NCI-H2029 (cell line): ENCODE measurements around the gene MBTPS1.
A peak's percentile ranks its signal among the peaks of the same experiment; 100 is the strongest.

Experiments
- DNase-seq: peaks from one replicate; lab custom pipeline; 2025; lab: John Stamatoyannopoulos, UW

Gene MBTPS1

DNA sequence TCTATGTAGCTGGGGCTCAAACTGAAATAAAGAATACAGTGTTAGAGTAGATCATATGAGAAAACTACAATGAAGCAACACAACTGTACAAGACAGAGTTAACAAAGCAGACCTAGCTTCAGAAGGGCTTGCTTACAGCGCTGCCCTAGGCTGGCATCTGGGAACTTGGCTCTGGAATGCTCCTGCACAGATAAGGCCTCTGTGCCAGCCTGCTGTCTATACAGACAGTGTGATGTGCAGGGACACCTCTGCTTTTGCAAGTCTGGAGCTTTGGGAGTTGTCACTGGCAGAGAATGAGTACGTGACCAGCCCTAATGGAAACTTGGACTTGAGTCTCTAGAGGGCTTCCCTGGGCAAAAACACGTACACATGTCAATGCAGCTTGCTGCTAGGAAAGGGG is 42.0 kb downstream of the MBTPS1 start:
- no peak for DNase-seq

DNA sequence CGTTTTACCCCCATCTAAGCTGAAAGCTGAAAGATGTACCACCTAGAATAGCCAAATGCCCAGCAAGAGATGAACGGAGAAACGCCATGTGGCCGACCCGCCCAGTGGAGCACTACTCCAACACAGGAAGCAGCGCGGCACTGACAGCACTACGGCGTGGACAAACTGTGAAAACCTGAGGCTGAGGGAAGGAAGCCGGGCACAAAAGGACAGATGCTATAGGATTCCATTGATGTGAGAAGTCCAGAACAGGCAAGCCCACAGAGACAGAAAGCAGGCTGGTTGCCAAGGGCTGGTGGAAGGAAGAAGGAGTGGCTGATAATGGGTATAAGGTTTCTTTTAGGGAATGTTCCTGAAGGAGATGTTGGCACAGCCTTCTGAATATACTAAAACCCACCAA is 44.7 kb downstream of the MBTPS1 start:
- no peak for DNase-seq

DNA sequence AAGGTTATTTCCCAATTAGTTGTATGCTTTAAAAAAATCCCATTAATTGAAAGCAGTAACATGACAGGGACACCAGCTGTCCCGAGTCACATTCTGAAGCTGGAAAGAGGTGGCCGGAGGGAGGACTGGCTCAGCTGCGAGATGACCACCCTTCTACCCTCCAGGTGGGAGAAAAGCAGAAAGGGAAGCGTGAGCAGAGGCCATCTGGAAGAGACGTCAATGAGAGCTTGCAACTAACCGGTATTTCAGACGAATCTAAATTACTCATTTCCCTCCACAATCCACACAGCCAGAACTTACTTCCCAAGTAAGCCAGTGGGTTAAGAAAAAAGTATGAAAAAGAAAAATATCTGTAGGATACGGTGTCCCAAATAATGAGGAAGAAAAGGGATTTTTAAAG is 45.6 kb downstream of the MBTPS1 start:
- DNase-seq, result no peak

DNA sequence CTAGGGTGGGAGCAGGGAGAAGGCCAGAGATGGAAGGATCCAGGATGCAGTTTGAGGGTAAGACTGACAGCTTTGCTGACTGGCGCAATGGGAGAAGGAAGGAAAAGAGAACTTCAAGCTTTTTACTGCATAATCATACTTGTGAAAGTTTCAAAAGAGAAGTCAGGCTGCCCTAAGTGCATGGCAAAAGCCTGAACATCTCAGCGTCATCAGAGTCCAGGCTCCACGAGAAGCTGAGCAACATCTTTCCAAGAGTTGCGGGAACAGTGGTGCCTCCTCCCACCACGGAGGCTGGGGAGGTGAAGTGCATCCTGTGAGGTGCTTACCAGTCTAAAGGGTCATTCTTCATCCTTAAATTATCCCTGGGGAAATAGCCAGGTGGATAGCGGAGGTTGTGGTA is 47.2 kb downstream of the MBTPS1 start:
- no peak for DNase-seq

DNA sequence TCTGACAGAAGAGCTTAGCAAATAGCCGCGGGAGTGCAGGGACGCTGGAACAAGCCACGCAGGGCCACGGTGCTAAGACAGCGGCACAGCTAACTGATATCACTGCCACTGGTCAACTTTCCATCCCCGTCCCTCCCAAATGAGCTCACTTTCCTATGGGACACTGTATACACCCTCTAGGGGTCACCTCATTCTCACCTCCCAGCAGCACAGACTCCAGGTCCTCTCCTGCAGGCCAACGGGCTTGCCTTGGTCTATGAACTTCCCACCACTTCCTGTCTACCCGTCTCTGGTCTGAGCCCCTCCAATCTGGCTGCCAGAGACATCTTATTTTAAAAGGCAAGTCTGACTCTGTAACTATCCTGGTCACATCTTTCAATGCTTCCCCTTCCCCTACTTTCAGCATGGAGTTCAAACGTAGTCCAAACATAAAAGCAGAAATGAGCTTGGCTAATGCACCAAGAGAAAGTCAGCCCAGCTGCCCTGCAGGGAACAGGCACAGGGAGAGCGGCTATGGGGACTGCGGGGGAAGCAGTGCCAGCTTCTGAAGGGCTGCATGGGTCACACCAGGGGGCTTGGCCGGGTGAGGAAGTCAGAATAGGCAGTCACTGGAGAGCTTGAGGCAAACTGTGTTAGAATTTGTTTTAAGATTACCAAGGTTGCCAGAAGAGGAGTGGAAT is 47.8 kb downstream of the MBTPS1 start:
- DNase-seq, result no peak

DNA sequence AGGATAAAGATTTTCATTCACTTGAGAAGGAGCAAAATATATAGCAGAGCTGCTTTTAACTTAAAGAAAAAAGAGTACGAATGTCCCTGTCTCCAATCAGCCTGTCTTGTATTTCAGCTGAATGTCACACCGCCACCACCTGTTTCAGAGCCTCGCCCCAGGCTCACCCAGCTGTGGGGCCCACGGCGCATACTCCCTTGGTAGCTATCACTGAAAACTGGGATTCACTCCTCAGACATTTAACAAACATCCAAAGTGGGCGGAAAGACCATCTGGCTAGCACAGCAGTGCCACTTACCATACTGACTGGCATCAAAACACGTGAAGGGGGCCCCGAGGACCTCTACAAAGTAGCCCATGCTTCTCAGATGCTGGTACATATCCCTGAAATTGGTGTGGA is 48.7 kb downstream of the MBTPS1 start:
- no peak for DNase-seq

DNA sequence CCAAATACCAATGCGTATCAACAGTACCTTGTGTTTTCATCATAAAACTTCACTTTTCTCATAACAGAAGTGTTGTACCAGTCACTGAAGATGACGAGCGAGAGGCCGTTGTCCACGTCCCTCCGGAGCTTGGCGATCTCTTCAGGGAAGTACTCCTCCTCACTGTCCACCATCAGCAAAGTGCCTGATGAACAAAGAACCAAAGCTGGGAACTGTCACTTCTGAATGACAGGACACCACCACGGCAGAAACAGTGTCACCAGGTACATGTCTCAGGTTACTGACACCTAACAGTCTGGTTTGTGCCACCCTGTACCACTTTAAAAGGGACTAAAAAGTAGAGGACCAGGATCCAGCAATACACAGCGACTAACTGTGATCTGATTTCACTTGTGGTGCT is 49.1 kb downstream of the MBTPS1 start:
- no peak for DNase-seq

DNA sequence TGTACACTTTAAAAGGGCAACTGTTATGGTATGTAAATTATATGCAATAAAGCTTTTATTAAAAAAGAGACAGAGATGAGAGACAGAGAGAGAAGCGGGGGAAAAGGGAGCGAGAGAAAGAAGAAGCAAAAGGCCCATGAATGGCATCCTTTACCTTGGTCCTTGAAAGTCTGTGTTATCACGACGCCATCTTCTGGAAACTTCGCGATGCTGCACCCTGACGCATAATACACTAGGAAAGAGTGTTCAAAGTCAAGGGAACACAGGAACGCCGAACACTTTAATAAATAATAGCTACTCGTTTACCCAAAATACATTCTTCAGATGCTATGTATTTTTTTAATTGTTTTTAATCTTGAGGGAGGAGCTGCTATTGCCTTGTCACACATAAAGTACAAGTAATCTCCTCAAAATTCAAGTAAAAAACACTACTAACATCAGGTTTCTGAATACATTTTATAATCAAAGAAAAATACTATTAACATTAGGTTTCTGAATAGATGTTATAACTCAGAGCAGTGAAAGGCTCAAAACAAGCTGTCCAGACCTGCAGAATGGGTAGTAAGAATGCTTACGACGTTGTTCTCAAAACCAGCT is 51.1 kb downstream of the MBTPS1 start:
- DNase-seq, result peak; percentile 11

DNA sequence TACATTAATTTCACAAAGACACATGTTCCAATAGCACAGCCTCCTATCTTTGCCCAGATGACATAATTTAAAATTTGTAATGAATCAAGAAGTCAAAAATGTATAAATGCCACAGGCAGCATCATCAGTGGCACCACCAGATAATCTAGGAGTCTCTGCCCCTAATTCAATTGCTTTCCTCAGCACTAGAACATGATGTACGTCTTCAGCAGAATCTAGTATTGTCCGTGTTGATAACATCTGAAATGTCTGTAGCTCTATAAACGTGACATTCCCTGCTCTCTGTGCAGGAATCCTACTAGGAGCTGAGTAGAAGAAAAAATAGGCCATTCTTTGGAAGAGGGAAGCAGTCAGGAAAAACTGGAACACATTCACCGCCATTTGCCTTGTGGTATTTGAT is 52.8 kb downstream of the MBTPS1 start:
- no peak for DNase-seq

DNA sequence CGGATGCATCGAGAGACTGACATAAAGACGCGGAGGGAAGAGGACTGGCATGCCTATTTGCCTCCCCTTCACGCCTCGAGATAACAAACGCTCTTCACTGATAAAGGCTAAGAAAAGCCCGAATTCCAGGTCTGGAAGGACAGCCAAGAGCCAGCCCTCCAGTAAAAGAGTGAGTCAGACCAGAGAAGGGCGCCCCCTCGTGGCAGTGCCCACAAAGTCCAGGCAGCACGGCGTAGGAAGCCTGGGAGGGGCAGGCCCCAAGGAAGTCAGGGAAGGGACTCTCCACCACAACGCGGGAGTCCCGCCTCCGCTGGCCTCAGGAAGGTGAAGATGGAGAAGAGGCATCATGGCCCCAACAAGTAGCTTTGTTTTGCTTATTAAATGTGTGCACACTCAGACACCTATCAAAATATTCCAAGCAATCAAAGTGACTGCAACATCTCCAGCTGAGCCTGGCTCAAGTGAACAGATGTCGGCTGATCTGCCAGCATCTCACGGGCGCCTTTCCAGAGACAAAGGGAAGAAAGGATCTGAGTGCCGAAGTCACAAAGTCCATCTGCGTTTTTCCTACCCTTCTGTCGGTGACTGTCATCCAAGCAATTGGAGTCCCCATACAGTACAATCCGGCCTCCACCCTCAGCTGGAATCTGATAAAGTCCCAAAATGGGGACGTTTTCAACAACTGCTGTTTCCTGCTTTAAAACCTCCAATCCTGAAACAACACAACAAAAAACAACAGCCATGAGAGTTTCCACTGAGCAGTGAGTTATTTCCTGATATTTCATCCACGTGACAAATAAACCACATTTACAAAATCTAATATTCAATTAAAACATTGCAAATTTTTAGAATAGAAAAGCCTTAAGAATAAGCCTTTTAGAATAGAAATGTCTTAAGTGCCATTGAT is 53.8 kb downstream of the MBTPS1 start:
- DNase-seq, result no peak

DNA sequence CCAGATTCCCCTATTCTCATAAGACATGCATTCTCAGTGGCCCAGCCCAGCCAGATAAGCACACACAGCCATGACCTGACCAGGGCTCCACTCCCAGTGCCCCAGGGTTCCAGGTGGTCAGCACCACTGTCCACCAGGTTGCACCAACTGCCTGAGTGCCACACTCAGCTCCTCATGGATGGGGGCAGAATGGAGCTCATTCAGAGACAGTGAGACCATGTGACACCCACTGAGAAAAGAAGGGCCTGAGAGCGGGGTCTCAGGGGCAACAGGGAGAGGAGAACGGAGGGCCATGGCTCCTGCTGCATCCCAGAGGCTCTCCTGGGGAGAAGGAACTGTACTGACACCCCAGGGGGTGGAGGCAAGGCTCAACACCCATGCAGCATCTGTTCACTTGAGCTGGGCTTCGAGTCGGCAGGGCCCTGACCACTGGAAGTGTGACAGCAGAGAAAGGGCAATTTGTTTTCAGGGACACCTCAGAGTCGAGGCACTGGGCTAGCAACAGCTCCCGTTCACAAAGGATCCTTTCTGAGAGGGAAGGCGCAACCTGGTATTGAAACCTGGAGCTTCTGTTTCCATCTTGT is 55.4 kb downstream of the MBTPS1 start:
- no peak for DNase-seq

DNA sequence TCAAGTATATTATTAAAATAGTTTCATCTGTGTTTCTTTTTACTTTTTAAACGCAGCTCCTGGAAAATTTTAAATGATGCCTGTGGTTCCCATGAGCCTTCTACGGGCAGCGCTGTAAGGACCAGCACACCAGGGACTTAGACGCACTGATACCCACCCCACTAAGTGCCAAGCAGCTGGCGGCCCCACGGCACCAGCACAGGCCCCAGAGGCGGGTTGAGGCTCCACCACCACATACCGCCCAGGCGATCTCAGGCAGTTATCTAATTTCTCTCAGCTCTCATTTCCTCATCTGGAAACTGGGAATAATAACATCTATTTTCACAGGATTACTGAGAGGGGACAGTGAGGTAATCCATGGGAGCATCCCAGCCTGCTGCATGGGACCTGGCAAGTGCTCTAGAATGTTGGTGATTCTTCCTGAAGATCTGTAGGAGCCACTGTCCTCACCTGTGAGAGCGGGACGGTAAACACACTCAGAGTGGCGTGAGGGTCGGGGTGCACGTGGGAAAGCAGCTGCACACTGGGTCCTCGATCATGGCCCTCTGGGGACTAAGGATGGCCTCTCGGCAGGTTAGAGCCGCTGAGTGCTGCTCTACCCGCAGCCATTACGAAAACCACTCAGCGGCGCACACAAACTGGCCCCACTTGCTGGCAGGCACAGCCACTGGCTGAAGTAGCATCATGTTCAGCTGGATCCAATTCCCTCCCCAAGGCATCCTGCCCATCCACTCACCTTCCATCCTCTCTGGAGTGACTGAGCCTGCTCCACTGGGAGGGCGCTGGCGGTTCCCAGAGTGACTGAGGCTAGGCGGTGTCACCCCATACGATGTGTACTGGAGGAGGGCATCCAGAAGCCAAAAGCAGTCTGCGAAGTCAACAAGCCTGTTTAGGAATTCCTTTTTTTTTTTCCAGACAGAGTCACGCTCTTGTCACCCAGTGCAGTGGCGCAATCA is 56.5 kb downstream of the MBTPS1 start:
- no peak for DNase-seq

DNA sequence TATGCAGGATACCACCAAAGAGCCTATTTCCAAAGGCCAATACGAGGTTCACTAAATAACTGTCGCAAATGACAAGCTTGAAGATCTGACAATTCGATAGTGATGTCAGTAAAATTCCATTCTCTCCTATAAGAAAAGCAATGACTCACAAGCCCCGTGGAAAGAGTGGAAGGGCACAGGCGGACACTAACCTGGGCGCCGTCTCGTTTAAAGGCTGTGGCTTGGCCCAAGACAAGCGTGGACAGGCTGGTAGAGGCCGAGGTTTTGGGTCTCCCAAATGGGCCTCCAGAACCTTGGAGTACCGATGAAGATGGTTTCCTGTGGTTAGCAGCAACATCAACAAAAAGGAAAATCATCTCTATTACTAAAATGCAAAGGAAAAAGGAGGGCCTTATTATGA is 57.6 kb downstream of the MBTPS1 start:
- no peak for DNase-seq

DNA sequence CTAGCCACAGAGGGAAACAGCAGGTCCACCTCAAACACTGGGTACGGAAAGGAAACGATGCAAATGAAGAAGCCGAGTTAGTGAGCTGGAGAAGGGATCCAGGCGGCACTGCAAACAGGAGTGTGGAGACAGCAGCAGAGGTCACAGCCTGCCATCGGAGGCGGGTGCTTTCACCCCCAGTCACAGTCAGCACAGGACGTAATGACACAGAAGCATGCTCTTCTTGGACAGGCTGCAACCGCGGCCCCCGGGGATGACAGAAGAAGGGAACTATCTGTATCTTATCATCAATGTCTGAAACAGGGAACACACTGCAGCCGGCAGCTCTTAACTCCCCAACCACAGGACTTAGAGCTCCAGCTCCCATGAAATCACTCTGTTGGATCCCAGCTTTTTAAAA is 58.1 kb downstream of the MBTPS1 start:
- no peak for DNase-seq

DNA sequence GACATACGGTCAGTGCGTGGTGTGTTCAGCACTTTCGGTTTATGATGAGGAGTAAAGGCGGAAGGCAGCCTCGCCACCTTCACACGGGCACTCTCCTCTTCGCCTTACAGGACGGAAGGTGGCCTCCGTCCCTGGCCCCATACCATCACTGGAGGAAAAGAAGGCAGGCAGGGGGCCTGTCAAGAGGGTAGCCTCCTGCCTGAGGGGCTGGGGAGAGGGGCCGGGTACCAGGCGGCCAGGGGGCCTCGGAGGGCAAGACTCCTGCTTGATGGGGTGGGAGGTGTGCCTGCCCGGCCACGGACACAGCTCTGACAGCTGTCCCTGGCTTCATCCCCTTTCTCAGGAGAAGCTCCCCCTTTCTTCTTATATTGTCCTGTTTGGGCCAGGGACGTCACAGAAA is 58.5 kb downstream of the MBTPS1 start:
- no peak for DNase-seq

DNA sequence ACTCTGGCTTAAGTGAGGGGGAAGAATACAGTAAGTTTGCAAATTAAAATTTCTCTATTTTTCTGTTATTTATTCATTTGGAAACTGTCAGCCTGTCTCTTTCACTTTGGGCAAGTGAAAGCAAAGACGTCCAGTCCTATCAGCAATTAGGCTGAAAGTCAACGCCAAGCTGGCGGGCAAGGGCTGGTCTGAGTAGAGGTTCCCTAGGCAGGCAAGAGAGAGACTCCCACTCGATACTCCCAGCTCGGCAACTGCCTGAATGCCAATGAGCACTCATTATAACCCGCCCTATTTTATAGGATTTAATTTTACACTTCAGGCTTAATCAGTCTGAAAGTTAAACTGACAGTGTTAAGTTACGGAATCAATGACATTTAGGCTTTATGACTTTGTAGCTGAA is 59.8 kb downstream of the MBTPS1 start:
- DNase-seq, result no peak

DNA sequence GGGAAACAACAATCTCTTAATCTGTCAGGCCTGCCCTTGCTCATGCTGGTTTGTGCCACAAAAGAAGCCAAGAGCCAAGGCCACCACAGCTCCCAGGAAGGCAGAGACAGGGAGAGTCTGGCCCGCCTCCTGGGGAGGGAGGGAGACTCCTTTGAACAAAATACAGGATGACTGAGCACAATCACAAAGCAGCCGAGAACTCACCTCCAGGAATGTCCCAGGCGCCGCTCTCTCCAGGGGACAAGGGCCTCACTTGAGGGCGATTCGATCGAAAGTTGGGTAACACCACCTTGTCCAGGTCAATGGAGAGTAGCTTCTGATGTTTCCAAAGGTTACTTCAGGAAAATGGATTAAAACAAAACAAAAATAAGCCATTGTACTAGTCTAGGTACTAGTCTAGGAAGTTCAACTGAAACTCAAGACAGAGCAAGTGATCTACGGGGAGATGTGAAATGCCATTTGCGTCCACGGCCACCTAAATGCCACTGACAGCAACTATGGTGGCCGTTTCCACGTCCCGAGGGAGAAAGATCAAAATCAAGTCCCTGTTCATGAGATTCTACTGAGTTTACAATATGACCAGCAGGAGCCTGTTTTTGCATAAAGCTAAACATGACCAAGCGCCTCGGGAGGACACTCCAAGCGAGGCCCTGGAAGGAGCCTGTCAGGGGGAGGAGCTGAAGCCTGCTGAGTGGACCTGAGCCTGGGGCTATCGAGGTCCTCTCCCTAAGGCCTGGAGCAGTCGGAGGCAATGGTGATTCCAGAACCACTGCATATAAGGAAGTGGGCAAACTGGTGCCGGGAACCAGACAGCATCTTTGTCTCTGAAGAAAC is 60.7 kb downstream of the MBTPS1 start:
- no peak for DNase-seq

DNA sequence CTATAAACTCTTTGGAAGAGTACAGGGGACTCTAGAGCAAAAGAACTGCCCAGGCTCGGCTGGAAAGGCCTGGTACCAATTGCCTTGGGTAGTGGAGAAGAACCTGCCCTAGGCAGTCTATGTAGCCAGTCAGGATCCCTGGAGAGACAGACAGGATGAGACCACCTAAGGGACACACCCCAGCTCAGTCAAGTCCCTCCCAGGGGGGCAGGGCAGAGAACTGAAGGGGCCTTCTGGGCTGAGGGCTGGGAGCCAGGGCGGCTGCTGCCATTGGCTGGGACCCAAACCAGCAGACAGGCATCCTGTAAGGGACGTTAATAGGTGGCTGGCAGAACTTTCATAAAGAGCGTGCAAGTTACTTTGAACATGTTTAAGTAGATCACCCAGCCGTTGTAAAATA is 61.4 kb downstream of the MBTPS1 start:
- DNase-seq, result no peak

DNA sequence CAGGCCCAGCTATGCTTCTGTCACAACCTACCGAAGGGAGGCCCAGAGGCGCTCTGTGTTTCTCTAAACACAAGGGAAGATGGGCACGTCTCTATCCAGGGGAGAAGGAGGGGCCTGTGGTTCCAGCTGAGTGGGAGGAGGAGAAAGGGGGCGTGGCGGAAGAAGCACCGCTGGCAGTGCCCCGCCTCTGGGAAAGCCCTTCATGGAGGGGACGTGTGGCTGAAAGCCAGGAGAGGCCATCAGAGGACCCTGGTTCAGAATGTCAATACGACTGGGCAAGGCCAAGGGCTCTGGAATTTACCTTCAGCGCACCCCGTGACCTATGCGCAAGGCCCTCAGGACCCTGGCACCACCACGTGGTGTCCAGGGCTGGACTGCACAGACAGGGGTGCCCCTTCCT is 61.8 kb downstream of the MBTPS1 start:
- no peak for DNase-seq

DNA sequence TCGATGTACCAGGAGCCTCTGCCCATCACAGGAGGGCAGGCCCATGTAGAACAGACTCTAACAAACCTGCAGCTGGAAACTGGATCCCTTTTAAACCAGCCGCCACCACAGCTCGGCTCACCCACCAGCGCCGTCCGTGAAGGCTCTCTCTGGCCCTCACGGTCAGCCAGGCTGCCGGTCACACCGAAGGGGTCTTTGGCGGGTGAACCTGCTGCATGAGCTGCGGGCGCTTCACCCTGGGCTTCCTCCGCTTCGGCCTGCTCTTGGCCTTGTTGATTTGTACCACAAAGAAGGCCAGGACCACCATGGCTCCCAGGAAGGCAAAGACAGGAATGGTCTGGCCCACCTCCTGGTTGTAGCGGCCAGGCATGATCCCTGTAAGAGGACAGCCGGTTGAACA is 62.5 kb downstream of the MBTPS1 start:
- DNase-seq, result no peak

DNA sequence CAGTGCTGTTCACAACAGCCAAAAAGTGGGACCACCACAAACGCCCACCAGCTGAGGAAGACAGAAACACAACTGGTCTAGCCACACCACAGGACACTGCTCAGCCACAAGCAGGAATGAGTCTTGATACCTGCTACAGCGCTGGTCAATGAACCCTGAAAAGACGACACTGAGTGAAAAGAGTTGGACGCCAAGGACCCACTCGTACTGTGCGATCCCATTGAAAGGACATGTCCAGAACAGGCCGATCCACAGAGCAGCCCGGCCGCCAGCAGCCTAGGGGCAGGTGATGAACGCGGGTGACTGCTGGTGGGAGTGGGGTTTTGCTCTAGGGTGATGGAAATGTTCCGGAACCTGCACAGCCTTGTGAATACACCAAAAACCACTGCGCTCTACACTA is 63.5 kb downstream of the MBTPS1 start:
- no peak for DNase-seq
